Measurements from ENCODE around the gene NUTM2G.
"Not testable (repeated sequence)": the region's sequence is repeated elsewhere in the genome, so short reads cannot be mapped to it uniquely, and the experiment has no call there.

GRCh38 chr9:96967591-96967990, 38.9 kb downstream of the NUTM2G start:
- TF ChIP-seq MYC (CRISPR knock-in tag; IDR thresholded peaks at IDR 0.05; ENCODE audit: borderline replicate concordance); CBX2 (IDR thresholded peaks at IDR 0.05; ENCODE audit: low read depth, low read length); CBX2 (CRISPR knock-in tag; IDR thresholded peaks at IDR 0.05; ENCODE audit: low read depth); ZNF557 (CRISPR knock-in tag; IDR thresholded peaks at IDR 0.05); GTF2F1 (IDR thresholded peaks at IDR 0.05; ENCODE audit: low read length); RAD21 (CRISPR knock-in tag; IDR thresholded peaks at IDR 0.05); TCF7 (IDR thresholded peaks at IDR 0.05; ENCODE audit: low read depth): not testable (repeated sequence)

Measured in HepG2 (cell line).